Panc1 (cell line): Measurements from ENCODE around the gene DES. TPM values are rescaled to one million over a fixed set of nuclear protein-coding genes. Genes with fewer than 3 reads are reported as not detected.

Experiments
- ATAC-seq: fragments of 200-7000 bp; cut with Tn5 transposase; 2 replicates; pipeline ENCODE4 v1.9.1; 2020; ENCODE audit warnings: mild to moderate bottlenecking, moderate library complexity
- BruUV-seq: library from RNA; stranded (reverse); fragments of 400-500 nt; replicated peaks from 2 replicates; lab custom pipeline; 2021; lab: Mats Ljungman, UMichigan
- CTCF ChIA-PET: fragments of 300-600 bp; sonication (Branson Sonifier 250); formaldehyde crosslinking; loops from one replicate; lab custom pipeline; 2022; ENCODE audit warnings: antibody characterized with exemption; lab: Charles Lee
- POLR2A ChIA-PET: fragments of 300-600 bp; sonication (Branson Sonifier 250); formaldehyde crosslinking; loops from one replicate; lab custom pipeline; 2022; ENCODE audit warnings: antibody characterized with exemption; lab: Charles Lee
- DNase-seq: peaks from one replicate; pipeline ENCODE4 v3.0.0-alpha.2; 2010; ENCODE audit warnings: low read depth, low spot score
- H3K27ac ChIP-seq: 2 replicates; pipeline ENCODE4 v1.5.1; 2011; ENCODE audit warnings: mild to moderate bottlenecking, low read length, inconsistent platforms
- H3K27me3 ChIP-seq: fragments of 200-500 bp; sonication (Bioruptor generic); 2 replicates; pipeline ENCODE4 v1.6.0; 2014; ENCODE audit warnings: low read length, inconsistent platforms; ENCODE audit not compliant: control insufficient read depth, insufficient read depth
- H3K36me3 ChIP-seq: fragments of 200-500 bp; sonication (Bioruptor generic); 2 replicates; pipeline ENCODE4 v1.5.1; 2014; ENCODE audit warnings: inconsistent platforms, mild to moderate bottlenecking, low read length, moderate library complexity; ENCODE audit not compliant: control insufficient read depth, insufficient read depth
- H3K4me1 ChIP-seq: 2 replicates; pipeline ENCODE4 v1.5.1; 2011; ENCODE audit warnings: inconsistent platforms, mild to moderate bottlenecking, low read length, moderate library complexity; ENCODE audit not compliant: control insufficient read depth, insufficient read depth
- H3K4me3 ChIP-seq, 2 experiments: 2 replicates each; pipeline ENCODE4 v1.5.1; 2011 to 2012; ENCODE audit warnings: low read depth in 2 of 2, low read length in 2 of 2, mild to moderate bottlenecking in 2 of 2, inconsistent platforms in 1 of 2, moderate library complexity in 1 of 2
- H3K9me3 ChIP-seq: fragments of 200-500 bp; sonication (Bioruptor generic); 2 replicates; pipeline ENCODE4 v1.5.1; 2014; ENCODE audit warnings: low read depth, mild to moderate bottlenecking, inconsistent platforms, low read length, moderate library complexity; ENCODE audit not compliant: control insufficient read depth, insufficient read depth
- CTCF ChIP-seq: fragments of 450-650 bp; IDR thresholded peaks from 2 replicates; pipeline ENCODE4 v1.5.1; 2017; ENCODE audit warnings: mild to moderate bottlenecking
- POLR2AphosphoS5 ChIP-seq: IDR thresholded peaks from 2 replicates; pipeline ENCODE4 v1.6.1; 2012; ENCODE audit warnings: mild to moderate bottlenecking, low read depth, low read length, moderate library complexity
- SIN3A ChIP-seq: IDR thresholded peaks from 2 replicates; pipeline ENCODE4 v1.6.1; 2012; ENCODE audit warnings: low read depth, mild to moderate bottlenecking, low read length, moderate library complexity, borderline replicate concordance; ENCODE audit not compliant: insufficient read depth
- TCF7L2 ChIP-seq: IDR thresholded peaks from 2 replicates; pipeline ENCODE4 v1.6.1; 2011; ENCODE audit warnings: mild to moderate bottlenecking, low read depth, low read length, inconsistent platforms
- in situ Hi-C: cut with HindIII; loops from 2 replicates; pipeline ENCODE4 v1.10.0; 2016; ENCODE audit warnings: low sequenced_read_pairs, low pct_unique_long_range_greater_than_20kb
- intact Hi-C: fragments of 100-400 bp; cut with micrococcal nuclease; formaldehyde crosslinking; loops from one replicate; pipeline ENCODE4 v1.10.0; 2022; ENCODE audit not compliant: unreplicated experiment
- total RNA-seq: library from RNA; stranded (reverse); gene quantifications from one replicate; pipeline ENCODE4 v1.2.1, GENCODE V29; 2021; ENCODE audit not compliant: unreplicated experiment
- TF ChIP-seq, protein P1 (sequence below), 2 experiments: IDR thresholded peaks; 2 replicates each; pipeline ENCODE4 v1.6.1; 2011 to 2012; ENCODE audit warnings: low read depth in 2 of 2, control low read depth in 1 of 2, low read length in 1 of 2, mild to moderate bottlenecking in 1 of 2, moderate library complexity in 1 of 2; ENCODE audit not compliant: insufficient read depth in 1 of 2

Gene DES
- total RNA-seq, 1 experiment from 2014 or later = 0.69 TPM

DNA sequence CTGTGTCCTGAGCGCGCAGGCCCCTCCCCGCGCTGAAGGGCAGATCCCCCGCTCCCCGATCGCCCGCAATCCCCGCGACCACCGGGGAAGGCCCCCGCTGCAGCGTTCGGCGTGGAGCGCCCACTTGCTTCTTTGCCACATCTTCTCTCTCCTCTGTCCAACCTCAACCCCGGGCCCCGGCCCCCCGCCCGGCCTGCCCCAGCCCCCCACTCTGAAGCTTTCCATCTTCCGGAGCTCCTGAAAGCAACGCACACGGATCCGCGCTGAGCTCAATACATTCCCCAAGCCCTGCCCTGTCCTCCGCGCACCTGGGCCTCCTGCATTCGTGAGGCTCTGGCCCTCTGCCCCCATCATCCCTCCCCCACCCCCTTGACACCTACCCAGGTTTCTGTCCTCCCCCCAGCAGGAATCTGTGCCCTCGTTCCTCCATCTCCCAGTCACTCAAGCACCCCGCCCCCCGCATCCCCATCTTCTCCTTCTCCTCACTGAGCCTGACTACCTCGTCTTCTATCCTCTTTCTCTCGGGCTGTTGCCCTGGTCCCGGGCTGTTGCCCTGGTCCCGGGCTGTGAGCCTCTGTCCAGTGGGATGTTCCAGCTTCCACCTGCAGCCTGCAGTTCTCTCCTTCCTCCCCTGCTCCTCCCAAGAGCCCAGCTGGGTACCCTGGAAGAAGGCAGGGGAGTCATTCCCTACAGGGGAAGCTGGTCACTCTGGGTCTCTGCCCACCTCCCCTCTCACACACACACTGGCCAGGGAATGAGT is 24.3 kb downstream of the DES start:
- CTCF ChIA-PET = interaction anchor here (0.6 kb wide), 1 partner anchor 54 kb away, joined by 5 read pairs; no protein-coding TSS in a partner anchor
- Histone ChIP-seq H3K27ac (no peak overlapping the region), H3K9me3 (no peaks in the 10 kb centered on the region), H3K36me3 (no peaks in the 10 kb centered on the region; the same call in 1 of the 2 replicates), H3K27me3 (peaks cover 8% of the 10 kb centered on the region), H3K4me3 (peak overlapping the region in 1 of 2 experiments; percentile 37; a peak in 3 of 4 replicates), H3K4me1 (peaks cover 9% of the 10 kb centered on the region)
- in situ Hi-C loops = no loop called here
- ATAC-seq (no peak), DNase-seq (no peak)
- intact Hi-C loops = no loop called here
- no TSS peak for BruUV-seq
- TF ChIP-seq, protein P1, sequence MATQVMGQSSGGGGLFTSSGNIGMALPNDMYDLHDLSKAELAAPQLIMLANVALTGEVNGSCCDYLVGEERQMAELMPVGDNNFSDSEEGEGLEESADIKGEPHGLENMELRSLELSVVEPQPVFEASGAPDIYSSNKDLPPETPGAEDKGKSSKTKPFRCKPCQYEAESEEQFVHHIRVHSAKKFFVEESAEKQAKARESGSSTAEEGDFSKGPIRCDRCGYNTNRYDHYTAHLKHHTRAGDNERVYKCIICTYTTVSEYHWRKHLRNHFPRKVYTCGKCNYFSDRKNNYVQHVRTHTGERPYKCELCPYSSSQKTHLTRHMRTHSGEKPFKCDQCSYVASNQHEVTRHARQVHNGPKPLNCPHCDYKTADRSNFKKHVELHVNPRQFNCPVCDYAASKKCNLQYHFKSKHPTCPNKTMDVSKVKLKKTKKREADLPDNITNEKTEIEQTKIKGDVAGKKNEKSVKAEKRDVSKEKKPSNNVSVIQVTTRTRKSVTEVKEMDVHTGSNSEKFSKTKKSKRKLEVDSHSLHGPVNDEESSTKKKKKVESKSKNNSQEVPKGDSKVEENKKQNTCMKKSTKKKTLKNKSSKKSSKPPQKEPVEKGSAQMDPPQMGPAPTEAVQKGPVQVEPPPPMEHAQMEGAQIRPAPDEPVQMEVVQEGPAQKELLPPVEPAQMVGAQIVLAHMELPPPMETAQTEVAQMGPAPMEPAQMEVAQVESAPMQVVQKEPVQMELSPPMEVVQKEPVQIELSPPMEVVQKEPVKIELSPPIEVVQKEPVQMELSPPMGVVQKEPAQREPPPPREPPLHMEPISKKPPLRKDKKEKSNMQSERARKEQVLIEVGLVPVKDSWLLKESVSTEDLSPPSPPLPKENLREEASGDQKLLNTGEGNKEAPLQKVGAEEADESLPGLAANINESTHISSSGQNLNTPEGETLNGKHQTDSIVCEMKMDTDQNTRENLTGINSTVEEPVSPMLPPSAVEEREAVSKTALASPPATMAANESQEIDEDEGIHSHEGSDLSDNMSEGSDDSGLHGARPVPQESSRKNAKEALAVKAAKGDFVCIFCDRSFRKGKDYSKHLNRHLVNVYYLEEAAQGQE (IDR thresholded peaks at IDR 0.05; ENCODE audit: insufficient read depth in 1 of 2, low read depth in 2 of 2, low read length in 1 of 2) = no peak
- no peak for TF ChIP-seq CTCF
- TF ChIP-seq POLR2AphosphoS5 = no peak
- no peak for TF ChIP-seq SIN3A
- TF ChIP-seq TCF7L2 = no peak
- POLR2A ChIA-PET = interaction anchor here (0.6 kb wide), 1 partner anchor 224 kb away, joined by 18 read pairs; no protein-coding TSS in a partner anchor

GRCh38 chr2:219443016-219443696 is 25.0 kb downstream of the DES start:
- peaks cover 9% of the 10 kb centered on the region for H3K4me1 ChIP-seq
- no peak overlapping the region; a peak in 1 of 4 replicates for H3K4me3 ChIP-seq
- H3K27me3 ChIP-seq = peaks cover 8% of the 10 kb centered on the region
- no TSS peak for BruUV-seq
- H3K9me3 ChIP-seq = no peaks in the 10 kb centered on the region
- DNase-seq (no peak), ATAC-seq (no peak)
- no peak overlapping the region for H3K27ac ChIP-seq
- in situ Hi-C loops (no loop called here), intact Hi-C loops (no loop called here)
- H3K36me3 ChIP-seq = no peaks in the 10 kb centered on the region; the same call in 1 of the 2 replicates
- POLR2A ChIA-PET = no interaction called here
- CTCF ChIA-PET = no interaction called here
- TF ChIP-seq SIN3A = no peak
- no peak for TF ChIP-seq CTCF
- TF ChIP-seq POLR2AphosphoS5 = no peak
- TF ChIP-seq, protein P1 (IDR thresholded peaks at IDR 0.05; ENCODE audit: insufficient read depth in 1 of 2, low read depth in 2 of 2, low read length in 1 of 2) = no peak
- no peak for TF ChIP-seq TCF7L2
